ENCODE results near the gene EAF2. TPM values are rescaled to one million over a fixed set of nuclear protein-coding genes. Genes with fewer than 3 reads are reported as not detected.

EAF2 gene
- total and polyA plus RNA-seq, 2 donors (not counting 3 experiments of a cell fraction or from before 2014, with no cell fraction given), result 0.63 to 1.5 TPM

- dilution Hi-C loops (cut with MboI; ENCODE audit: extremely low pct_ligation_motif_present, low sequenced_read_pairs) (no loop called here), intact Hi-C loops (cut with micrococcal nuclease) (no loop called here)
- ChIA-PET POLR2A (no interaction called here), CTCF (no interaction called here)
- H3K27ac ChIP-seq (ENCODE audit: insufficient read depth, low read depth, low read length), result no peak overlapping the region
- no peaks in the 10 kb centered on the region for H3K9me3 ChIP-seq (replicated peaks; ENCODE audit: control insufficient read depth, insufficient read depth, low read length)
- H3K4me2 ChIP-seq (ENCODE audit: insufficient read depth, low read length), result no peak overlapping the region
- no peak for FAIRE-seq
- H4K20me1 ChIP-seq (replicated peaks; ENCODE audit: control insufficient read depth, extremely low read depth, insufficient read depth, low read length), result no peaks in the 10 kb centered on the region
- no TSS peak for BruUV-seq (replicated peaks)
- H3K4me3 ChIP-seq (replicated peaks in 1 of 3; ENCODE audit: insufficient read depth in 1 of 3, low read depth in 1 of 3, low read length in 3 of 3), result no peak overlapping the region
- TF ChIP-seq POLR2AphosphoS5 (IDR thresholded peaks at IDR 0.05; ENCODE audit: insufficient read depth, low read depth, low read length) (no peak), JUN (IDR thresholded peaks at IDR 0.05; ENCODE audit: borderline replicate concordance, insufficient read depth, insufficient read length, low read depth) (no peak), MAX (IDR thresholded peaks at IDR 0.05; ENCODE audit: insufficient read depth, insufficient read length) (no peak), EZH2 (IDR thresholded peaks at IDR 0.05; ENCODE audit: borderline replicate concordance, low read depth, low read length, severe bottlenecking) (no peak), FOS (IDR thresholded peaks at IDR 0.05; ENCODE audit: borderline replicate concordance, insufficient read depth, low read length) (no peak), GATA2 (IDR thresholded peaks at IDR 0.05; ENCODE audit: insufficient read depth, insufficient read length, low read depth, low read length) (no peak), MYC (IDR thresholded peaks at IDR 0.05; ENCODE audit: low read depth, low read length) (no peak), POLR2A (IDR thresholded peaks at IDR 0.05; ENCODE audit: low read depth, low read length) (no peak)
- TF ChIP-seq, protein P1, sequence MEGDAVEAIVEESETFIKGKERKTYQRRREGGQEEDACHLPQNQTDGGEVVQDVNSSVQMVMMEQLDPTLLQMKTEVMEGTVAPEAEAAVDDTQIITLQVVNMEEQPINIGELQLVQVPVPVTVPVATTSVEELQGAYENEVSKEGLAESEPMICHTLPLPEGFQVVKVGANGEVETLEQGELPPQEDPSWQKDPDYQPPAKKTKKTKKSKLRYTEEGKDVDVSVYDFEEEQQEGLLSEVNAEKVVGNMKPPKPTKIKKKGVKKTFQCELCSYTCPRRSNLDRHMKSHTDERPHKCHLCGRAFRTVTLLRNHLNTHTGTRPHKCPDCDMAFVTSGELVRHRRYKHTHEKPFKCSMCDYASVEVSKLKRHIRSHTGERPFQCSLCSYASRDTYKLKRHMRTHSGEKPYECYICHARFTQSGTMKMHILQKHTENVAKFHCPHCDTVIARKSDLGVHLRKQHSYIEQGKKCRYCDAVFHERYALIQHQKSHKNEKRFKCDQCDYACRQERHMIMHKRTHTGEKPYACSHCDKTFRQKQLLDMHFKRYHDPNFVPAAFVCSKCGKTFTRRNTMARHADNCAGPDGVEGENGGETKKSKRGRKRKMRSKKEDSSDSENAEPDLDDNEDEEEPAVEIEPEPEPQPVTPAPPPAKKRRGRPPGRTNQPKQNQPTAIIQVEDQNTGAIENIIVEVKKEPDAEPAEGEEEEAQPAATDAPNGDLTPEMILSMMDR (IDR thresholded peaks at IDR 0.05; ENCODE audit: extremely low read depth in 1 of 2, insufficient read depth in 1 of 2, low read depth in 1 of 2, low read length in 2 of 2), result no peak
- H3K4me1 ChIP-seq (ENCODE audit: control insufficient read depth, extremely low read depth, insufficient read depth, low read length), result no peaks in the 10 kb centered on the region
- no peaks in the 10 kb centered on the region for H3K36me3 ChIP-seq (ENCODE audit: control insufficient read depth in 2 of 2, extremely low read depth in 1 of 2, insufficient read depth in 2 of 2, low read length in 2 of 2)
- no peaks in the 10 kb centered on the region for H3K27me3 ChIP-seq (ENCODE audit: control insufficient read depth in 2 of 2, insufficient read depth in 2 of 2, low read length in 2 of 2)
- H3K79me2 ChIP-seq (ENCODE audit: control insufficient read depth, insufficient read depth, low read length), result no peaks in the 10 kb centered on the region
- no peak overlapping the region for H3K9ac ChIP-seq (replicated peaks; ENCODE audit: extremely low read depth, insufficient read depth, low read length)
- DNase-seq (ENCODE audit: low read depth, low spot score), result no peak
- H2AFZ ChIP-seq (ENCODE audit: low read depth, low read length), result no peak overlapping the region
- H3K9me1 ChIP-seq (replicated peaks; ENCODE audit: control insufficient read depth, extremely low read depth, insufficient read depth, low read length), result no peaks in the 10 kb centered on the region
These were observed 81.2 kb downstream of the EAF2 start for GRCh38 chr3:121916189-121916588.
